T-cell (primary cell): ENCODE results near the gene RNF213. TPM values are rescaled to one million over a fixed set of nuclear protein-coding genes. Genes with fewer than 3 reads are reported as not detected.

Experiments
- ATAC-seq, 4 experiments: fragments of 200-7000 bp in 3 of 4; fragments of 150-1000 bp in 1 of 4; cut with Tn5 transposase; replicated peaks in 1 of 4; 1 replicate in 3 of 4; 2 replicates in 1 of 4; pipeline ENCODE4 v1.10.0; 2021; ENCODE audit warnings: moderate library complexity in 3 of 4, mild to moderate bottlenecking in 2 of 4, moderate number of reproducible peaks in 1 of 4
- CTCF ChIA-PET, 2 donors: fragments of 300-600 bp; sonication (Branson Sonifier 250); formaldehyde crosslinking; loops; one replicate each; lab custom pipeline; 2022; ENCODE audit warnings: antibody characterized with exemption in 2 of 2; lab: Charles Lee
- POLR2A ChIA-PET, 2 donors: fragments of 300-600 bp; sonication (Branson Sonifier 250); formaldehyde crosslinking; loops; one replicate each; lab custom pipeline; 2022; ENCODE audit warnings: antibody characterized with exemption in 2 of 2; lab: Charles Lee
- DNase-seq, 35 experiments: peaks; one replicate each; pipeline versions ENCODE4 v3.0.0 to v3.0.0-alpha.2; 2013 to 2023
- H3K27ac ChIP-seq: one replicate; pipeline ENCODE4 v1.5.1; 2013; ENCODE audit warnings: low read length
- H3K27me3 ChIP-seq, 2 experiments: replicated peaks in 1 of 2; 1 replicate in 1 of 2; 2 replicates in 1 of 2; pipeline versions ENCODE4 v1.6.1 to v1.7.0; 2013; ENCODE audit warnings: low read length in 1 of 2, mixed read lengths in 1 of 2; ENCODE audit not compliant: control insufficient read depth in 2 of 2, insufficient read depth in 2 of 2; ENCODE audit errors: extremely low read depth in 1 of 2
- H3K36me3 ChIP-seq, 2 donors: 1 replicate in 1 of 2; 2 replicates in 1 of 2; pipeline versions ENCODE4 v1.6.1 to v1.7.0; 2013; ENCODE audit warnings: low read length in 1 of 2; ENCODE audit not compliant: control insufficient read depth in 2 of 2, insufficient read depth in 1 of 2; ENCODE audit errors: extremely low read depth in 1 of 2
- H3K4me1 ChIP-seq, 2 experiments: 1 replicate in 1 of 2; 2 replicates in 1 of 2; pipeline versions ENCODE4 v1.6.1 to v1.7.0; 2013; ENCODE audit warnings: low read length in 2 of 2, mixed read lengths in 1 of 2; ENCODE audit not compliant: insufficient read depth in 2 of 2, control insufficient read depth in 1 of 2; ENCODE audit errors: extremely low read depth in 1 of 2
- H3K4me3 ChIP-seq, 2 donors: 1 replicate in 1 of 2; 2 replicates in 1 of 2; pipeline versions ENCODE4 v1.5.1 to v1.7.0; 2013; ENCODE audit warnings: mild to moderate bottlenecking in 2 of 2, low read length in 1 of 2, moderate library complexity in 1 of 2; ENCODE audit not compliant: control insufficient read depth in 1 of 2; ENCODE audit errors: extremely low read depth in 1 of 2
- H3K9me3 ChIP-seq: 2 replicates; pipeline ENCODE4 v1.7.0; 2013
- H3K27ac Mint-ChIP-seq, 2 donors: one replicate each; pipeline ENCODE4 v1.8.0; 2020 to 2021; ENCODE audit warnings: mild to moderate bottlenecking in 2 of 2, mixed read lengths in 2 of 2
- H3K27me3 Mint-ChIP-seq, 2 donors: one replicate each; pipeline ENCODE4 v1.8.0; 2021 to 2022; ENCODE audit warnings: mixed read lengths in 2 of 2
- H3K36me3 Mint-ChIP-seq: one replicate; pipeline ENCODE4 v1.8.0; 2021; ENCODE audit warnings: mixed read lengths
- H3K4me1 Mint-ChIP-seq, 3 donors: one replicate each; pipeline ENCODE4 v1.8.0; 2020 to 2022; ENCODE audit warnings: mixed read lengths in 3 of 3, mild to moderate bottlenecking in 1 of 3
- H3K4me3 Mint-ChIP-seq, 3 donors: one replicate each; pipeline ENCODE4 v1.8.0; 2020 to 2022; ENCODE audit warnings: mild to moderate bottlenecking in 3 of 3, mixed read lengths in 3 of 3, moderate library complexity in 3 of 3
- H3K9me3 Mint-ChIP-seq, 3 donors: one replicate each; pipeline ENCODE4 v1.8.0; 2020 to 2022; ENCODE audit warnings: mixed read lengths in 3 of 3
- WGBS: methylation state at CpG from one replicate; pipeline ENCODE4 v1.1.5; 2013; ENCODE audit warnings: missing lambda C conversion rate; ENCODE audit not compliant: insufficient coverage; 5-methylcytosine and 5-hydroxymethylcytosine counted together
- total RNA-seq, 35 experiments: library from RNA in 6 of 35; stranded (reverse) in 6 of 35; fragments of 120-200 nt in 1 of 35; gene quantifications; one replicate each; pipeline versions ENCODE4 v1.2.1 to v1.2.4 and lab custom pipeline; 2013 to 2026

The RNF213 gene
- total RNA-seq, 5 donors from 2014 or later (not counting 1 experiment from before 2014, with no cell fraction given), result 433 to 628 (median 590) TPM

GRCh38 chr17:80437532-80437931 lies 176.9 kb downstream of the RNF213 start:
- Histone ChIP-seq H3K9me3 (no peaks in the 10 kb centered on the region), H3K36me3 (no peaks in the 10 kb centered on the region), H3K4me1 (no peaks in the 10 kb centered on the region), H3K4me3 (no peak overlapping the region), H3K27ac (no peak overlapping the region), H3K27me3 (peaks cover 0 to 26% of the 10 kb centered on the region in 2 experiments)
- H3K36me3 Mint-ChIP-seq, result no peaks in the 10 kb centered on the region
- CTCF ChIA-PET, result no interaction called here
- DNase-seq (no peak), ATAC-seq (no peak)
- no peak overlapping the region for H3K4me3 Mint-ChIP-seq
- H3K27me3 Mint-ChIP-seq, result peaks cover 2 to 15% of the 10 kb centered on the region in 2 donors
- no peak overlapping the region for H3K27ac Mint-ChIP-seq
- POLR2A ChIA-PET, result no interaction called here
- WGBS, result 78% methylated on average over 10 of the region's 10 CpGs
- no peaks in the 10 kb centered on the region for H3K4me1 Mint-ChIP-seq
- no peaks in the 10 kb centered on the region for H3K9me3 Mint-ChIP-seq

- Histone ChIP-seq H3K36me3 (no peaks in the 10 kb centered on the region), H3K9me3 (no peaks in the 10 kb centered on the region), H3K4me3 (no peak overlapping the region), H3K27me3 (peaks cover 0 to 33% of the 10 kb centered on the region in 2 experiments), H3K27ac (no peak overlapping the region), H3K4me1 (no peaks in the 10 kb centered on the region)
- no peak for ATAC-seq
- POLR2A ChIA-PET, result no interaction called here
- H3K4me1 Mint-ChIP-seq, result no peaks in the 10 kb centered on the region
- no peaks in the 10 kb centered on the region for H3K36me3 Mint-ChIP-seq
- no peak overlapping the region for H3K27ac Mint-ChIP-seq
- 83% methylated on average over 5 of the region's 5 CpGs for whole genome bisulfite sequencing
- no peak for DNase-seq
- peaks cover 11 to 22% of the 10 kb centered on the region in 2 donors for H3K27me3 Mint-ChIP-seq
- no peaks in the 10 kb centered on the region for H3K9me3 Mint-ChIP-seq
- CTCF ChIA-PET, result no interaction called here
- no peak overlapping the region for H3K4me3 Mint-ChIP-seq
Observed at GRCh38 chr17:80438806-80439205, 178.2 kb downstream of the RNF213 start.

DNA sequence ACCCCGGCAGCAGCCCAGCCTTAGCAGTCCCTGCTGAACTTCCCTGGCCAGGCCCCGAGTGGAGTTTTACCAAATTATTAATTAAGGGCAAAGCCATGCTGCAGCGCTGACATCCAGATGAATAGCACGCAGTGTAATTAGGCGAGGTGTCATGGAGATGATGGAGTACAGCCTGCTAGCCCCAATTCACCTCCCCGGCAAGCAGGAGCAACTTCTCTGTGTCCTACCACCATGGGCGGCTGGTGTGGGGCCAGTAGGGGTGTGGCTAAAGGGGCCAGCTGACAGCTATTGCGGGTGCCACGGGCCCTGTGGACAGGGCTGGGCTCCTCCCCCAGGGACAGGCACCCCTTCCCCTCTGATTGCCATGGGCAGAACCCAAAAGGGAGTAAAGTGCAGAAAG lies 178.8 kb downstream of the RNF213 start:
- DNase-seq, result no peak
- WGBS, result 81% methylated on average over 7 of the region's 9 CpGs

DNA sequence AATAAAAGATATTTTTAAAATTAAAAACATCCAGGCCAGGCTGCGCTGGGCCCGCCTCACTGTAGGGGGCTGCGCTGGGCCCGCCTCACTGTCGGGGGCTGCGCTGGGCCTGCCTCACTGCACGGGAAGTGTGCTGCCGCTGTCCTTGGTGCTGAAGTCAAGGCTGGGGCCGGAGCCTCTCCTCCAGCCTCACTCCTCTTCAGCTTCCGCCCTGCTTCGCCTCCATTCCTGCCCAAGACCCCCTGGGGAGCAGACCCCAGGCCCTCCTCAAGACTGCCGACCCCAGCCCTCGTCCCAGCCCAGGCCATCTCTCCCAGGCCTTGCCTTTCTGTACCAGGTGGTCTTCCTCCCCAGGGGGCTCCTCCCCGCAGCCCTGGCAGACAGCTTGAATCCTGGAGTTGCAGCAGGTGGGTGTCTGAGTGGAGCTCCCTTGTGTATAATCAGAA lies 180.5 kb downstream of the RNF213 start:
- Histone ChIP-seq H3K9me3 (no peaks in the 10 kb centered on the region), H3K4me1 (no peaks in the 10 kb centered on the region), H3K4me3 (no peak overlapping the region), H3K27me3 (peaks cover 0 to 54% of the 10 kb centered on the region in 2 experiments), H3K36me3 (no peaks in the 10 kb centered on the region), H3K27ac (no peak overlapping the region)
- peak in 28 of 35 experiments; percentile 19 to 73 (median 45) for DNase-seq
- CTCF ChIA-PET, result no interaction called here
- Mint-ChIP-seq H3K27me3 (peaks cover 11 to 26% of the 10 kb centered on the region in 2 donors), H3K9me3 (no peaks in the 10 kb centered on the region), H3K4me1 (no peaks in the 10 kb centered on the region), H3K36me3 (no peaks in the 10 kb centered on the region), H3K4me3 (no peak overlapping the region), H3K27ac (no peak overlapping the region)
- 33% methylated on average over 9 of the region's 14 CpGs for WGBS
- peak in 2 of 4 experiments; percentile 45 to 58 for ATAC-seq
- POLR2A ChIA-PET, result no interaction called here

More for the DNA sequence above, 178.8 kb downstream of the RNF213 start:
- Mint-ChIP-seq H3K4me1 (no peaks in the 10 kb centered on the region), H3K27me3 (peaks cover 11 to 26% of the 10 kb centered on the region in 2 donors), H3K4me3 (no peak overlapping the region), H3K9me3 (no peaks in the 10 kb centered on the region), H3K36me3 (no peaks in the 10 kb centered on the region), H3K27ac (no peak overlapping the region)
- H3K36me3 ChIP-seq, result no peaks in the 10 kb centered on the region
- no peak overlapping the region for H3K27ac ChIP-seq
- no peaks in the 10 kb centered on the region for H3K4me1 ChIP-seq
- CTCF ChIA-PET, result no interaction called here
- no peak overlapping the region for H3K4me3 ChIP-seq
- no peak for ATAC-seq
- H3K27me3 ChIP-seq, result peaks cover 0 to 38% of the 10 kb centered on the region in 2 experiments
- POLR2A ChIA-PET, result no interaction called here
- no peaks in the 10 kb centered on the region for H3K9me3 ChIP-seq

- WGBS, result 87% methylated on average over 10 of the region's 14 CpGs
- H3K27ac ChIP-seq, result no peak overlapping the region
- Mint-ChIP-seq H3K4me1 (no peaks in the 10 kb centered on the region), H3K36me3 (no peaks in the 10 kb centered on the region), H3K4me3 (no peak overlapping the region), H3K27me3 (peaks cover 11 to 26% of the 10 kb centered on the region in 2 donors), H3K9me3 (no peaks in the 10 kb centered on the region), H3K27ac (peak overlapping the region in 1 of 2 donors; percentile 59)
- ChIA-PET CTCF (no interaction called here), POLR2A (no interaction called here)
- peaks cover 0 to 60% of the 10 kb centered on the region in 2 experiments for H3K27me3 ChIP-seq
- DNase-seq (no peak), ATAC-seq (no peak)
- H3K4me3 ChIP-seq, result no peak overlapping the region
- H3K36me3 ChIP-seq, result no peaks in the 10 kb centered on the region
- H3K9me3 ChIP-seq, result no peaks in the 10 kb centered on the region
- no peaks in the 10 kb centered on the region for H3K4me1 ChIP-seq
Observed at GRCh38 chr17:80441598-80442322, 181.1 kb downstream of the RNF213 start.

GRCh38 chr17:80442323-80442659 lies 181.6 kb downstream of the RNF213 start:
- CTCF ChIA-PET, result no interaction called here

More at GRCh38 chr17:80442323-80442659, 181.6 kb downstream of the RNF213 start:
- ATAC-seq (no peak), DNase-seq (no peak)
- Histone ChIP-seq H3K27me3 (peaks cover 0 to 61% of the 10 kb centered on the region in 2 experiments), H3K36me3 (no peaks in the 10 kb centered on the region), H3K4me3 (no peak overlapping the region), H3K4me1 (no peaks in the 10 kb centered on the region), H3K27ac (no peak overlapping the region), H3K9me3 (no peaks in the 10 kb centered on the region)
- WGBS, result 20% methylated on average over 1 of the region's 12 CpGs
- H3K9me3 Mint-ChIP-seq, result no peaks in the 10 kb centered on the region
- no peak overlapping the region for H3K4me3 Mint-ChIP-seq
- no peaks in the 10 kb centered on the region for H3K36me3 Mint-ChIP-seq
- H3K27me3 Mint-ChIP-seq, result peaks cover 11 to 26% of the 10 kb centered on the region in 2 donors
- POLR2A ChIA-PET, result no interaction called here
- no peak overlapping the region for H3K27ac Mint-ChIP-seq
- H3K4me1 Mint-ChIP-seq, result no peaks in the 10 kb centered on the region
